Measurements from ENCODE around the gene S1PR3. TPM values are rescaled to one million over a fixed set of nuclear protein-coding genes. Genes with fewer than 3 reads are reported as not detected.
"Not testable (repeated sequence)": the region's sequence is repeated elsewhere in the genome, so short reads cannot be mapped to it uniquely, and the experiment has no call there.

The S1PR3 gene
- total RNA-seq: not detected

DNA sequence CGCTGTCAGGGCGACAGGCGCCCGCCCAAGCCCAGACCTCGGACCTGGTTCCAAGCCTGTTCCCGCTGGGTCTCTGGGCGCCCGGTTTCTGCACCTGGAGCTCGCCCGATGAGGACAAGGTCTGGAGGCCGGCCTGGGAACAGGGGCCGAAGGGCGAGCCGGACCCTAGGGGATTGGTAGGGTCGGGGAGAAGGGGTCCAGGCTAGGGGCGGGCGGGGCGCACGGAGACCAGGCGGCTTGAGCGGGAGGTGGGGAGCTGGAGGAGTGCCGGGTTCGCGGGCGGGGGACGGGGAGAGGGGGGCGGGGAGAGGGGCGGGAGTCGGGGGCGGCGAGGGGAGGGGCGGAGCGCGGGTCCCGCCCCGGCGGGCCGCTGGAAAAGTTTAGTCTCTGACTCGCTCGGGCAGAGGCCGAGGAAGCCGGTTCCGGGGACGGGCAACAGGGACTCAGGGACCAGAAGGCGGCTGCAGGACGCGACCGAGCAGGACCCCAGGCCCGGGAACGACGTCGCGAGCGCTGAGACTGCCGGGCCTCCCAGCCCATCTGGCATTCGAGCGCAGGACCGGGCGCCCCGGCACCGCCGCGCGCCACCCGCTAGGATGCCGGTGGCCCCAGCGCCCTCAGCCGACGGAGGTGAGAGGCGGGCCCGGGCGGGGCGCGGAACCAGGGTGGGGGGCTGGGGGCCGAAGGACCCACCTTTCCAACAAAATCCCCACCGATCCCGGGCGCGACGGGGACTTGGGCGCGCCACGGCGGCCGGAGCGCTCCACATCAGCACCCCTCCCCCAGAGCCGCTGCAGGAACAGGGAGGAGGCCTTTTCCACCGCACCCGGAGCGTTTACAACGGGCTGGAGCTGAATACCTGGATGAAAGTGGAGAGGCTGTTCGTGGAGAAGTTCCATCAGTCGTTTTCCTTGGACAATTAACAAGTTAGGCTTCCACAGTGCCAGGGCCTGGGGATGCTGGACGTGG, at the start of gene S1PR3:
TSS of gene S1PR3 (plus strand) at position 403 of the 969 bp plus-strand sequence. CDS start 9,733 bp downstream, outside the sequence.
- DNase-seq (no peak), ATAC-seq (peak; percentile 60)
- ChIA-PET POLR2A (no interaction called here), CTCF (no interaction called here)
- H3K27ac Mint-ChIP-seq: no peak within 1 kb of the TSS
- H3K4me3 Mint-ChIP-seq: no peak within 1 kb of the TSS
- peaks cover 26% of the 10 kb centered on the region for H3K27me3 Mint-ChIP-seq (ENCODE audit: low read depth)
- peaks cover 16% of the 10 kb centered on the region for H3K4me1 Mint-ChIP-seq (ENCODE audit: low read depth)
- no peaks in the 10 kb centered on the region for H3K36me3 Mint-ChIP-seq (ENCODE audit: low read depth)
- H3K9me3 Mint-ChIP-seq (ENCODE audit: insufficient read depth): no peaks in the 10 kb centered on the region

- CTCF ChIA-PET; H3K4me3 Mint-ChIP-seq; POLR2A ChIA-PET; H3K27ac Mint-ChIP-seq; H3K9me3 Mint-ChIP-seq (ENCODE audit: insufficient read depth); DNase-seq; ATAC-seq; H3K36me3 Mint-ChIP-seq (ENCODE audit: low read depth); H3K4me1 Mint-ChIP-seq (ENCODE audit: low read depth); H3K27me3 Mint-ChIP-seq (ENCODE audit: low read depth): not testable (repeated sequence)
These were observed 49.7 kb upstream of the S1PR3 start for GRCh38 chr9:88941586-88941985.

DNA sequence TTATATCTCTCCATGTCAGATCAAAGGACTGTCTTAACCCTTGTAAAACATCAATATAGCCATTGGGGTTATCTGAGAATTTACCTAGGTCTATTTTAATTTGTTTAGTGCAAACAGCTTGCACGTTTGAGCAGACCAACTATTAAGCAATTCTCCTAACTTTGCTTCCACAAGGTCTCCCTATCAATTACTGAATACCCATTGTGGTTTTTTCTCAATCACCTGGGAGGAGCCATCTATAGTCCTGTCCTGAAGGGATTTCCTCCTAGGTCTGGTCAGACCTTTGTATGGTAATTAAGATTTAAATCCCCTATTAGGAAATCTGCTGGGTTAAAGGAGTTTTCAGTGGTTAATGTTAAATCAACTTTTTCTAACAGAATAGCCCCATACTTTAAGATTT, 48.9 kb upstream of the S1PR3 start:
- Mint-ChIP-seq H3K27me3 (ENCODE audit: low read depth) (peaks cover 4% of the 10 kb centered on the region), H3K4me1 (ENCODE audit: low read depth) (no peaks in the 10 kb centered on the region), H3K27ac (no peak overlapping the region), H3K4me3 (no peak overlapping the region), H3K9me3 (ENCODE audit: insufficient read depth) (no peaks in the 10 kb centered on the region), H3K36me3 (ENCODE audit: low read depth) (no peaks in the 10 kb centered on the region)
- DNase-seq (no peak), ATAC-seq (no peak)
- ChIA-PET CTCF (no interaction called here), POLR2A (no interaction called here)

GRCh38 chr9:88945636-88946333, 45.5 kb upstream of the S1PR3 start:
- POLR2A ChIA-PET: no interaction called here
- CTCF ChIA-PET: no interaction called here
- Mint-ChIP-seq H3K27ac (no peak overlapping the region), H3K4me3 (no peak overlapping the region), H3K4me1 (ENCODE audit: low read depth) (no peaks in the 10 kb centered on the region), H3K27me3 (ENCODE audit: low read depth) (peaks cover 8% of the 10 kb centered on the region), H3K9me3 (ENCODE audit: insufficient read depth) (no peaks in the 10 kb centered on the region), H3K36me3 (ENCODE audit: low read depth) (no peaks in the 10 kb centered on the region)
- no peak for ATAC-seq
- no peak for DNase-seq

GRCh38 chr9:88947581-88948573, 43.4 kb upstream of the S1PR3 start:
- no peak for ATAC-seq
- ChIA-PET CTCF (no interaction called here), POLR2A (no interaction called here)
- no peak overlapping the region for H3K27ac Mint-ChIP-seq
- no peaks in the 10 kb centered on the region for H3K9me3 Mint-ChIP-seq (ENCODE audit: insufficient read depth)
- no peaks in the 10 kb centered on the region for H3K4me1 Mint-ChIP-seq (ENCODE audit: low read depth)
- no peak for DNase-seq
- no peak overlapping the region for H3K4me3 Mint-ChIP-seq
- H3K36me3 Mint-ChIP-seq (ENCODE audit: low read depth): no peaks in the 10 kb centered on the region
- H3K27me3 Mint-ChIP-seq (ENCODE audit: low read depth): peaks cover 9% of the 10 kb centered on the region

DNA sequence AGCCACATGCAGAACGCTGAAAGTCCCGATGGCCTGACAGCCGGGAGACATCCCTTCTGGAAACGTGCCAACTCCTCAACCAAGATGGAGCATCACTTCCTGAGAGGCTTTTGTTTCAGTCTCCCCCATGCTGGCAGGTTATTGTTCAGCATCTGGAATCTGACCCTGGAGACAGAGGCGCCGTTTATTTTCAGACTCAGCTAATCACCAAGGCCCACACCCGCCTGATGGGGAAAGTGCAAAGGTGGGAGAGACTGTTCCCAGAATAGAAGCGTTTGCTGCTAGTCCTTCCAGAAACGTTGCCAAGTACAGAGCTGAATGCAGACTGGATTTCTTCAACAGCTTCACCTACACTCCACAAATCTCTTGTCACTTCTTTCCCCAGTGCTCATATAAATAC, 41.8 kb upstream of the S1PR3 start:
- Mint-ChIP-seq H3K4me1 (ENCODE audit: low read depth) (peaks cover 9% of the 10 kb centered on the region), H3K9me3 (ENCODE audit: insufficient read depth) (no peaks in the 10 kb centered on the region), H3K27me3 (ENCODE audit: low read depth) (peaks cover 9% of the 10 kb centered on the region), H3K36me3 (ENCODE audit: low read depth) (no peaks in the 10 kb centered on the region), H3K27ac (no peak overlapping the region), H3K4me3 (no peak overlapping the region)
- ATAC-seq (no peak), DNase-seq (no peak)
- ChIA-PET CTCF (no interaction called here), POLR2A (no interaction called here)

DNA sequence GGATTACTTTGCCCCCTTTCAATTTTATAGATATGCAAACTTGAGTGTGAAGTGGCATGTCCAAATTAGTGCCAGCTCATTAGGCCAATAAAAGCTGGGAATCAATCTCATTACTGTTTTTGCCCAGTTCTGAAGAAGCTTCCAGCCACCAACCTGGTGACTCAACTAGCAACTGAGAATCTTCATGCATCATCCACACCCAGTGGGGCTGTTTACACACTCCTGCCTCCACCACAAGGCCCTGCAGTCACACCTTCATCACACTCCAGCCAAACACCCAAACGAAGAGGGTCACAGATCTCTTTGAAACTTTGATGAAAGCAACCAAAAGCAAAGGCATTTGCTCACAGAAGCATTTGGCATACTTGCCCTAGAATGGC, 41.3 kb upstream of the S1PR3 start:
- Mint-ChIP-seq H3K4me1 (ENCODE audit: low read depth) (peaks cover 9% of the 10 kb centered on the region), H3K27me3 (ENCODE audit: low read depth) (peaks cover 7% of the 10 kb centered on the region), H3K9me3 (ENCODE audit: insufficient read depth) (no peaks in the 10 kb centered on the region), H3K36me3 (ENCODE audit: low read depth) (no peaks in the 10 kb centered on the region), H3K27ac (no peak overlapping the region), H3K4me3 (no peak overlapping the region)
- no peak for ATAC-seq
- CTCF ChIA-PET: no interaction called here
- POLR2A ChIA-PET: no interaction called here
- no peak for DNase-seq

DNA sequence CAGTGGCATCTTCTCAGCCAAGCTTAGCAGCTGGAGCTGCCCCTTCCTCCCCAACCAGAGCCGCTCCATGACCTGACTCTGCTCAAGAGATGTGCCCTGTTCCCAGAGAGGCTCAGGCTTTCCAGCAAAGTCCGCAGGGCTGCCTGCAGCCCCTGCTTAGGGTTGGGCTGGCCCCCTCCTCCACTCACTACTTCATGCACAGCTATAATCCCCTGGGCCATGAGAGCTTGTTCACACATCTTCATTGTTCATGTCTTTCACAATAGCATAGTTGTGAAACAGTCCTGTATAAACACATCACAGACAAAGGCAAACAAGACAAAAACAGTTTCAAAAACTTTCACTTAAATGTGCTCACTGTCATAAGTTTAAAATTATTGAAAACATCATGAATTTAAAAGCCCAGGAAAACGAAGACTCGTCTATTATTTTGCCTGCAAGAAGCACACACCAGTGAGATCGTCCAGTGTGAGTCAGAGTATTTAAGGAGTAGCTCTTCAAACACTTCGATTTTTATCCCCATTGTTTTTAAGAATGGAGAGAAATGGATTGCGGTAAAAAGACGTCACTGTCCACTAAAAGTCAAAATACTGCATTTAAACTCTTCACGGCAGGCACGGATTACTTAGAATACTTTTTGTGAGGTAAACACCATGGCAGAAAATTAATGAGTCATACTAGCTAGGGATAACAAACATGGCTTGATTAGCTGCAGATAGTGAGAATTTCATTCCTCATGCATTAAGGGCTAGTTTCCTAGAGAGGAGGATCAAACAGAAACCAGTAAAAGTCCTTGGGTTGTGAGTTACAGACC, 40.7 kb upstream of the S1PR3 start:
- no peaks in the 10 kb centered on the region for H3K36me3 Mint-ChIP-seq (ENCODE audit: low read depth)
- peaks cover 9% of the 10 kb centered on the region for H3K4me1 Mint-ChIP-seq (ENCODE audit: low read depth)
- H3K9me3 Mint-ChIP-seq (ENCODE audit: insufficient read depth): no peaks in the 10 kb centered on the region
- CTCF ChIA-PET: no interaction called here
- ATAC-seq (no peak), DNase-seq (no peak)
- H3K27ac Mint-ChIP-seq: no peak overlapping the region
- peaks cover 7% of the 10 kb centered on the region for H3K27me3 Mint-ChIP-seq (ENCODE audit: low read depth)
- POLR2A ChIA-PET: no interaction called here
- no peak overlapping the region for H3K4me3 Mint-ChIP-seq

GRCh38 chr9:88951155-88951542, 40.1 kb upstream of the S1PR3 start:
- Mint-ChIP-seq H3K27me3 (ENCODE audit: low read depth) (peaks cover 10% of the 10 kb centered on the region), H3K36me3 (ENCODE audit: low read depth) (no peaks in the 10 kb centered on the region), H3K9me3 (ENCODE audit: insufficient read depth) (no peaks in the 10 kb centered on the region), H3K27ac (no peak overlapping the region), H3K4me3 (no peak overlapping the region), H3K4me1 (ENCODE audit: low read depth) (peaks cover 9% of the 10 kb centered on the region)
- DNase-seq (no peak), ATAC-seq (no peak)
- POLR2A ChIA-PET: no interaction called here
- CTCF ChIA-PET: no interaction called here

DNA sequence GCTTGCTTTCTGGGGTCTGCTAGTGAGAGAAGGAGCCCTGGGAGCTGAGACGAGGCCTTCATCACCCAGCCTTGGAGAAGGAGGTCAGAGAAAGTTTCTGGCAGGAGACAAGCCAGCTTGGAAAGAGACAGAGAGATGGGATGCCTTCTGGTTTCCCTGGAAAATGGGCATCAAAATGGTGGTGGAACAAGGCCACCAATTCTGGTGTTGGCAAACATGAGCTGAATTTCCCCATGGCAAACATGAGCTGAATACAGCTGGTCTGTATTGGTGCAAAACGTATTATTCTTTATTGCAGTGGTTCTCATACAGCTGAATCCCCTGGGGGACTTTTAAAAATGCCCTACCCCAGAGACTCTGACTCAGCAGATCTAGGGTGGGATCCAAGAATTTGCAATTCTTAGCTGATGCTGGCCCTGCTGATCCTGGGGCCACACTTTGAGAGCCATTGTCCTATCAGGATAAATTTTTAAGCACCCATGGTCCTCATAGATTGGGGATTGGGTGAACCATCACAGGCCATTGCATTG, 39.1 kb upstream of the S1PR3 start:
- POLR2A ChIA-PET: interaction anchor here (1.3 kb wide), 1 partner anchor 11 kb away, joined by 4 read pairs; no protein-coding TSS in a partner anchor
- no peak overlapping the region for H3K4me3 Mint-ChIP-seq
- CTCF ChIA-PET: no interaction called here

GRCh38 chr9:88952976-88953375, 38.3 kb upstream of the S1PR3 start:
- H3K4me1 Mint-ChIP-seq (ENCODE audit: low read depth): peaks cover 9% of the 10 kb centered on the region
- H3K27ac Mint-ChIP-seq: no peak overlapping the region
- no peaks in the 10 kb centered on the region for H3K9me3 Mint-ChIP-seq (ENCODE audit: insufficient read depth)
- H3K36me3 Mint-ChIP-seq (ENCODE audit: low read depth): no peaks in the 10 kb centered on the region
- ATAC-seq: no peak
- H3K4me3 Mint-ChIP-seq: no peak overlapping the region
- ChIA-PET POLR2A (interaction anchor here (1.3 kb wide), 1 partner anchor 10 kb away, joined by 4 read pairs; no protein-coding TSS in a partner anchor), CTCF (no interaction called here)
- DNase-seq: no peak
- peaks cover 10% of the 10 kb centered on the region for H3K27me3 Mint-ChIP-seq (ENCODE audit: low read depth)

More for the DNA sequence above, 39.1 kb upstream of the S1PR3 start:
- ATAC-seq: no peak
- H3K27me3 Mint-ChIP-seq (ENCODE audit: low read depth): peaks cover 10% of the 10 kb centered on the region
- H3K27ac Mint-ChIP-seq: no peak overlapping the region
- H3K4me1 Mint-ChIP-seq (ENCODE audit: low read depth): peaks cover 9% of the 10 kb centered on the region
- DNase-seq: no peak
- H3K9me3 Mint-ChIP-seq (ENCODE audit: insufficient read depth): no peaks in the 10 kb centered on the region
- no peaks in the 10 kb centered on the region for H3K36me3 Mint-ChIP-seq (ENCODE audit: low read depth)

Data from activated CD8-positive, alpha-beta T cell treated with anti-CD3 and anti-CD28 coated beads, Interleukin-2, amount 10 ng/mL, durations not matched to agents 7 days and 5 days (primary cell).